ENCODE results near the gene PRKCA.

- TF ChIP-seq SUZ12 (IDR thresholded peaks at IDR 0.05; ENCODE audit: extremely low read depth, insufficient read depth, insufficient read length), result no peak
- TF ChIP-seq YY1 (IDR thresholded peaks at IDR 0.05; ENCODE audit: insufficient read depth, insufficient read length), result no peak
Measured at GRCh38 chr17:66462010-66462409, 159.6 kb downstream of the PRKCA start.

Data from NT2/D1 (cell line).